Measurements from ENCODE around the gene MAPKAPK2. TPM values are rescaled to one million over a fixed set of nuclear protein-coding genes. Genes with fewer than 3 reads are reported as not detected.

The MAPKAPK2 gene
- polyA plus RNA-seq, 3 donors, result 69.8 to 78.5 (median 76.2) TPM

DNA sequence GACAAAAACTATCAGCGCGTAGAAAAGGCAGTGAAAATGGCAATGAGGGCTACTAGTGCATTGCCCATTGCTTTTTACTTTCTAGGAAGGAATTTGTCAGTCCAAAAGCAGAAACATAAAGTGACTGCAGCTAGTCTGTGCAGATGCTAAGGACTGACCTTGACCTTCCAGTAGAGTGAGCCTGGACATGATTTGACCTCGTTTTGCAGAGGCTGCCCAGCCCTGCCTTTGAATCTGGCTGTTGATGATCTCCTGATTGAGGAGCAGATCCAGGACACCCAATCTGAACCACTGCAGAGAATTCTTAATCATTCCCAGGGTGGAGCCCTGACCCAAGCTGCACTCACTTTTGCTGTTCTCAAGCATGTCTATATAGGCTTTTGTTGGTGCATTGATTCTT lies 27.8 kb upstream of the MAPKAPK2 start:
- no peak for DNase-seq

- no peak for DNase-seq
Observed at GRCh38 chr1:206657751-206658150, 27.0 kb upstream of the MAPKAPK2 start.

DNA sequence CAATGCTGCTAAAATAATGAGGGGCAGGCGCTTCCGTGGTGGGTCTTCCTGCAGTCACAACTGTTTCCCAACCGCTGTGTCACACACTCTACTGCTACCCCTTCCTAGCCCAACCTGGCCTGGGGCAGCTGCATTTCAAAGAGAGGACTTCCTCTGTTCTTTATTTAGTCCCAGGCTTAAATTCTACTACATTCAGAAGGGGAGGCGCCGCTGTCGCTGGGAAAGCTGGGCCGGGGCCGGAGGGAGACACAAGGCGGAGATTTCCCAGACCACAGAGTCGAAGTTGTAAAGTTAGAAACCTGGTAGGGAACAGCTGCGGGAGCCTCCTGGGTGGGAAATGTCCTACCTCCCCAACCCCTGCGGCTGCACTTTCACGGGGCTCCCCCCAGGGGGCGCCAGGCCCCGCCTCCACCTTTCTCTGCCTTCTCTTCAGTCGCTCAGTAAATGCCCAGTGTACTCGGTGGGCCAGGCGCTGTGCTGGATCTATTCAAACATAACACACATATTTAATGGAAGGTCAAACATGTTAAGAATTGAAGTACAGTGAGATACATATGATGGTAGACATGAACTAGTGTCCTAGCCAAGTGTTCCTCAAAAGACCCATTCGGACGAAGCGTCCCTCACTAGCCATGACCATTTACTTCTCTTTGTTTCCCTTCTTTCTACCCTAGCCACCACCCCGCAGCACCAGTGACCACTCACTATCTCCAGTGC lies 26.3 kb upstream of the MAPKAPK2 start:
- no peak for DNase-seq

- DNase-seq, result no peak
Observed at GRCh38 chr1:206658981-206659273, 25.8 kb upstream of the MAPKAPK2 start.

- no peak for DNase-seq
Observed at GRCh38 chr1:206660136-206660535, 24.6 kb upstream of the MAPKAPK2 start.

- no peak for DNase-seq
Observed at GRCh38 chr1:206661161-206661820, 23.4 kb upstream of the MAPKAPK2 start.

GRCh38 chr1:206662396-206663092 lies 22.2 kb upstream of the MAPKAPK2 start:
- no peak for DNase-seq

- DNase-seq, result no peak
Observed at GRCh38 chr1:206663362-206663761, 21.3 kb upstream of the MAPKAPK2 start.

GRCh38 chr1:206663832-206664652 lies 20.7 kb upstream of the MAPKAPK2 start:
- DNase-seq, result peak; percentile 76

GRCh38 chr1:206664740-206665139 lies 20.0 kb upstream of the MAPKAPK2 start:
- DNase-seq, result no peak

- DNase-seq, result no peak
Observed at GRCh38 chr1:206666031-206666561, 18.6 kb upstream of the MAPKAPK2 start.

DNA sequence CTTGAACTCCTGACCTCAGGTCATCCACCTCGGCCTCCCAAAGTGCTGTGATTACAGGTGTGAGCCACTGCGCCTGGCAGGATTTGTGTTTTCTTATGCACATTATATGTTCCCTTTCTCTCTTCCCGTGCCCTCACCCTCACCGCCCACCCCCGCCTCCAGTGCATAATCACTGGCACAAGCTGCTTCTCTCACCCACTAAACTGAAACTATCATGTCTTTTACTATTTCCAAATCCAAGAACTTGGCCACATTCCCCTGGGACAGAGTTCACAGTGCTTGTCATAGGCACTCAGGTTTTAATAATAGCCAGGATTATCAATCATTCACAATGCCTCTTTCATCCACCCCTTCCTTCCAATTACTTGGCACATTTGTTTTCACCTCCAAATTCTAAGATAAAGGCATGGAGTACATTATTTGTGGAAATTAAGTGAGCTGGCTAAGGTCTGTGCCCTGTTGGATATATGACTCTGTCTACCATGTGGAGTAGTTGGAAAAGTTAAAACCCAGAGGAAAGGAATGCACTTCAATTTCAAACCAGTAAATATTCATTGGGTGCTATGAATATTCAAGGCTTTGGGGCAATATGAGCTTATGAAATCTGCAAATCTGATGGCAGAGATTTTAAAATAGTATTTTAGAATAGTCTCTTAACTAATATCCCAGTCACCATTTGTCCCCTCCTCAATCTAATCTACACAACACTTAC lies 17.6 kb upstream of the MAPKAPK2 start:
- no peak for DNase-seq

DNA sequence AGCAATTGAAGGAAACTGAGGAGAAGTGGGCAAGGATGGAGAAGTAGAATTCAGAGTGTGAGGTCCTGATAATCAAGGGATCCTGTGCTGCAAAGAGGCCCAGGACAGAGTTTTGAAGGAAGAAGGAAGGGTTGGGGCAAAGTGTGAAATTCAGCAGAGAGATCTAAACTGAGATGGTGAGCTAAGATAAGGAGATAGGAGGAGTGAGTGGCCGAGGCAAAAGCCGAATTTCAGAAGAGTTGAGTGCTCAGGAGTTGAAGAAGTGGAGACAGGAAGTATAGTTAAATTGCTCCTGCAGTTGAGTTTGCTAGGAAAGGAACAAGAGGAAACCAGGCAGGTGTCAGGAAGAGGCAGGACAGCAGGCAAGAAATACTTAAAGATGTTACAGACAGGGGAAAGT lies 16.4 kb upstream of the MAPKAPK2 start:
- DNase-seq, result no peak

- DNase-seq, result no peak
Observed at GRCh38 chr1:206668874-206669410, 15.8 kb upstream of the MAPKAPK2 start.

- no peak for DNase-seq
Observed at GRCh38 chr1:206672011-206672688, 12.6 kb upstream of the MAPKAPK2 start.

GRCh38 chr1:206672844-206673758 lies 11.6 kb upstream of the MAPKAPK2 start:
- no peak for DNase-seq

GRCh38 chr1:206674236-206674635 lies 10.5 kb upstream of the MAPKAPK2 start:
- no peak for DNase-seq

- no peak for DNase-seq
Observed at GRCh38 chr1:206674745-206675175, 9.9 kb upstream of the MAPKAPK2 start.

DNA sequence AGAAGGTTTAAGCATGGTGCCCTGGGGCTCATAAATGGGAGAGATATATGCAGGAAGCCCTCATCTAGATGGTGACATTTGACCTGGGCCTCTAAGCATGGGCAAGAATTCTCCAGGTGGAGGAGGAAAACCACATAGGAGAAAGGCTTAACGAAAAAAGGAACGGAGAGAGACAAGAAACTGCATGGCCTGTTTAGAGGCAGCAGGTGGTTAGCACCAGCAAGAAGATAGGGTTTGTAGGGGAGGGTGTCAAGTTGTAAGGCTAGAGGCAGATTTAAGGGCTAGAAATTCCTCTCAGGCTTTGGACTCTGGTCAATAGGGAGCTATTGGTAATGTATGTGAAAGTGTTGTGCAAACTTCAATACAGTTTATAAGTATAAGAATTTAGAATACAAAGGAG lies 8.2 kb upstream of the MAPKAPK2 start:
- DNase-seq, result no peak
